K562 (cell line): ENCODE measurements around the gene PUM2. TPM values are rescaled to one million over a fixed set of nuclear protein-coding genes. Genes with fewer than 3 reads are reported as not detected.
A peak's percentile ranks its signal among the peaks of the same experiment; 100 is the strongest.

Experiments
- ATAC-seq: fragments of 200-7000 bp; cut with Tn5 transposase; 3 replicates; pipeline ENCODE4 v1.9.1; 2020; ENCODE audit warnings: moderate library complexity
- BruUV-seq: library from RNA; stranded (reverse); fragments of 400-500 nt; replicated peaks from 2 replicates; lab custom pipeline; 2021; lab: Mats Ljungman, UMichigan
- CTCF ChIA-PET: fragments of 300-600 bp; formaldehyde crosslinking; extraction: SDS; loops from one replicate; lab custom pipeline; 2021; ENCODE audit warnings: low intra/inter-chr PET ratio; lab: Yijun Ruan, JAX
- POLR2A ChIA-PET: fragments of 300-600, 350-650 bp; sonication (Branson Sonifier 250); formaldehyde crosslinking; extraction: SDS; loops from one replicate; lab custom pipeline; 2021; ENCODE audit warnings: antibody characterized with exemption, inconsistent platforms; lab: Yijun Ruan, JAX
- DNase-seq, 4 experiments: peaks; one replicate each; pipeline versions ENCODE4 v3.0.0 to v3.0.0-alpha.2; 2011 to 2018; ENCODE audit warnings: low spot score in 3 of 4, mixed read lengths in 3 of 4; ENCODE audit errors: extremely low read depth in 1 of 4
- FAIRE-seq: peaks from 2 replicates; lab custom pipeline; 2011; peaks lifted over from hg19 to GRCh38; lab: Jason Lieb, UNC
- H2AFZ ChIP-seq: 2 replicates; pipeline ENCODE4 v1.6.0; 2011; ENCODE audit warnings: low read depth, low read length, control low read depth, inconsistent platforms
- H3K27ac ChIP-seq: fragments of 200-600 bp; 3 replicates; pipeline ENCODE4 v1.8.0; 2011; ENCODE audit warnings: low read depth, mild to moderate bottlenecking, control low read depth, inconsistent platforms, low read length, moderate library complexity, mixed read lengths; ENCODE audit errors: extremely low read depth
- H3K27me3 ChIP-seq, 2 experiments: fragments of 300-600 bp in 1 of 2; 2 replicates in 1 of 2; 3 replicates in 1 of 2; pipeline versions ENCODE4 v1.6.0 to v1.8.0; 2011; ENCODE audit warnings: inconsistent platforms in 2 of 2, low read length in 2 of 2, mild to moderate bottlenecking in 1 of 2, mixed read lengths in 1 of 2, moderate library complexity in 1 of 2; ENCODE audit not compliant: control insufficient read depth in 2 of 2, insufficient read depth in 2 of 2
- H3K36me3 ChIP-seq: fragments of 300-600 bp; 3 replicates; pipeline ENCODE4 v1.8.0; 2011; ENCODE audit warnings: mild to moderate bottlenecking, low read length, inconsistent platforms; ENCODE audit not compliant: control insufficient read depth, insufficient read depth
- H3K4me1 ChIP-seq, 2 experiments: fragments of 200-600 bp in 1 of 2; replicated peaks in 1 of 2; 2 replicates in 1 of 2; 3 replicates in 1 of 2; pipeline versions ENCODE4 v1.5.1 to v1.8.0; 2011; ENCODE audit warnings: inconsistent platforms in 2 of 2, low read length in 2 of 2, mild to moderate bottlenecking in 1 of 2, mixed read lengths in 1 of 2, moderate library complexity in 1 of 2; ENCODE audit not compliant: control insufficient read depth in 2 of 2, insufficient read depth in 2 of 2
- H3K4me2 ChIP-seq: 2 replicates; pipeline ENCODE4 v1.6.1; 2011; ENCODE audit warnings: low read length, control low read depth, inconsistent platforms, mixed read lengths; ENCODE audit not compliant: insufficient read depth
- H3K4me3 ChIP-seq: fragments of 200-600 bp; sonication (generic), shearing (Covaris generic); 2 replicates; pipeline ENCODE4 v1.5.1; 2016; ENCODE audit warnings: control low read depth, inconsistent platforms
- H3K79me2 ChIP-seq: fragments of 200-600 bp; 3 replicates; pipeline ENCODE4 v1.8.0; 2011; ENCODE audit warnings: low read length, inconsistent platforms; ENCODE audit not compliant: control insufficient read depth, insufficient read depth
- H3K9ac ChIP-seq, 2 experiments: 2 replicates each; pipeline versions ENCODE4 v1.6.0 to v1.6.1; 2011; ENCODE audit warnings: low read depth in 2 of 2, low read length in 2 of 2, control low read depth in 1 of 2, inconsistent platforms in 1 of 2, mild to moderate bottlenecking in 1 of 2, mixed read lengths in 1 of 2; ENCODE audit not compliant: insufficient read depth in 1 of 2
- H3K9me1 ChIP-seq: one replicate; pipeline ENCODE4 v1.6.0; 2011; ENCODE audit warnings: inconsistent platforms, mild to moderate bottlenecking, low read length, moderate library complexity; ENCODE audit not compliant: control insufficient read depth, insufficient read depth
- H3K9me3 ChIP-seq: replicated peaks from 2 replicates; pipeline ENCODE4 v1.5.1; 2011; ENCODE audit warnings: low read depth, low read length, inconsistent platforms; ENCODE audit not compliant: control insufficient read depth, insufficient read depth
- H4K20me1 ChIP-seq: replicated peaks from 2 replicates; pipeline ENCODE4 v1.6.1; 2011; ENCODE audit warnings: low read length, inconsistent platforms, mixed read lengths; ENCODE audit not compliant: control insufficient read depth, insufficient read depth
- ATF1 ChIP-seq, 2 experiments: fragments of 450-650 bp in 1 of 2; IDR thresholded peaks; 2 replicates each; pipeline ENCODE4 v1.6.1; 2016; ENCODE audit warnings: missing compliant biosample characterization in 1 of 2, missing genetic modification characterization in 1 of 2
- BRCA1 ChIP-seq, 2 experiments: fragments of 450-650 bp in 1 of 2; sonication (generic) in 1 of 2; formaldehyde crosslinking in 1 of 2; IDR thresholded peaks; 2 replicates each; pipeline versions ENCODE4 v1.5.0 to v1.6.1; 2017 to 2020; ENCODE audit warnings: mild to moderate bottlenecking in 1 of 2, missing genetic modification reagents in 1 of 2
- CCAR2 ChIP-seq: fragments of 200-400 bp; formaldehyde crosslinking; IDR thresholded peaks from 2 replicates; pipeline ENCODE4 v1.6.1; 2017; ENCODE audit warnings: mild to moderate bottlenecking, low read depth, low read length
- ESRRA ChIP-seq: fragments of 450-650 bp; IDR thresholded peaks from 2 replicates; pipeline ENCODE4 v1.6.1; 2014; ENCODE audit warnings: low read depth, mild to moderate bottlenecking, moderate library complexity, borderline replicate concordance
- HDGF ChIP-seq: fragments of 450-650 bp; IDR thresholded peaks from 2 replicates; pipeline ENCODE4 v1.6.1; 2016
- NCOA4 ChIP-seq: fragments of 450-650 bp; IDR thresholded peaks from 2 replicates; pipeline ENCODE4 v1.6.1; 2018; ENCODE audit warnings: mild to moderate bottlenecking; ENCODE audit not compliant: partially characterized antibody
- NR2F6 ChIP-seq: fragments of 450-650 bp; formaldehyde crosslinking; IDR thresholded peaks from 2 replicates; pipeline ENCODE4 v1.4.0; 2020; ENCODE audit warnings: mild to moderate bottlenecking
- SMAD3 ChIP-seq: fragments of 450-650 bp; formaldehyde crosslinking; conservative IDR thresholded peaks from 2 replicates; pipeline ENCODE4 v1.4.0; 2020; ENCODE audit warnings: mild to moderate bottlenecking
- SREBF2 ChIP-seq: sonication (generic); formaldehyde crosslinking; IDR thresholded peaks from 2 replicates; pipeline ENCODE4 v1.4.0; 2020; ENCODE audit warnings: mild to moderate bottlenecking, missing genetic modification reagents
- ZFP36 ChIP-seq: fragments of 150-350 bp; IDR thresholded peaks from 2 replicates; pipeline ENCODE4 v1.6.1; 2018; ENCODE audit warnings: low read length, low read depth; ENCODE audit not compliant: partially characterized antibody
- WGBS: fragments of 100-300 bp; shearing (Covaris generic); methylation state at CpG from one replicate; pipeline ENCODE4 v1.1.6; 2016; ENCODE audit warnings: low coverage, mixed read lengths; ENCODE audit not compliant: insufficient coverage; ENCODE audit errors: missing lambda C conversion rate; 5-methylcytosine and 5-hydroxymethylcytosine counted together
- in situ Hi-C: fragments of 300-500 bp; cut with MboI; formaldehyde crosslinking; loops from 4 replicates; pipeline ENCODE4 v1.15.0; 2018; ENCODE audit warnings: inconsistent platforms, mixed read lengths
- intact Hi-C: fragments of 100-400 bp; cut with micrococcal nuclease; formaldehyde crosslinking; loops from 2 replicates; pipeline ENCODE4 v1.14.2; 2022
- polyA plus RNA-seq, 8 experiments: library from polyadenylated mRNA; depleted of rRNA in 4 of 8; stranded (reverse) in 5 of 8; unstranded in 3 of 8; fragments of >200 nt; fragmentation: Nextera tagmentation in 2 of 8; fragmentation: Illumina TruSeq in 1 of 8; extraction: Ambion mirVana in 2 of 8; extraction: Trizol in 1 of 8; gene quantifications; 2 replicates each; pipeline versions ENCODE4 v1.2.1 to v1.2.3, GENCODE V29; 2011 to 2014; ENCODE audit warnings: inconsistent platforms in 1 of 8, missing spikeins in 1 of 8
- total RNA-seq, 7 experiments: library from RNA; depleted of rRNA in 6 of 7; stranded (reverse); fragments of >200 nt in 6 of 7; fragmentation: Illumina TruSeq in 2 of 7; extraction: Trizol in 2 of 7; gene quantifications; 2 replicates each; pipeline versions ENCODE4 v1.2.1 to v1.2.3, GENCODE V29; 2011 to 2021; ENCODE audit warnings: low replicate concordance in 1 of 7
- TF ChIP-seq, protein P1 (sequence below): fragments of 200-800 bp; sonication (Bioruptor generic); IDR thresholded peaks from 2 replicates; pipeline ENCODE4 v1.6.1; 2017; ENCODE audit warnings: missing genetic modification characterization, missing compliant biosample characterization
- TF ChIP-seq, protein P2 (sequence below): IDR thresholded peaks from 2 replicates; pipeline ENCODE4 v1.6.1; 2014; ENCODE audit warnings: antibody characterized with exemption
- TF ChIP-seq, protein P3 (sequence below): fragments of 250-450 bp; sonication (Bioruptor Pico); IDR thresholded peaks from 2 replicates; pipeline ENCODE4 v1.5.0; 2021
- TF ChIP-seq, protein P4 (sequence below): fragments of 450-650 bp; IDR thresholded peaks from 2 replicates; pipeline ENCODE4 v1.6.1; 2018; ENCODE audit not compliant: partially characterized antibody

The PUM2 gene
- total and polyA plus RNA-seq, 9 of the 15 experiments (the other 6 are each of a cell fraction or from before 2014, with no cell fraction given): 13.4 to 61.9 (median 28.3) TPM

DNA sequence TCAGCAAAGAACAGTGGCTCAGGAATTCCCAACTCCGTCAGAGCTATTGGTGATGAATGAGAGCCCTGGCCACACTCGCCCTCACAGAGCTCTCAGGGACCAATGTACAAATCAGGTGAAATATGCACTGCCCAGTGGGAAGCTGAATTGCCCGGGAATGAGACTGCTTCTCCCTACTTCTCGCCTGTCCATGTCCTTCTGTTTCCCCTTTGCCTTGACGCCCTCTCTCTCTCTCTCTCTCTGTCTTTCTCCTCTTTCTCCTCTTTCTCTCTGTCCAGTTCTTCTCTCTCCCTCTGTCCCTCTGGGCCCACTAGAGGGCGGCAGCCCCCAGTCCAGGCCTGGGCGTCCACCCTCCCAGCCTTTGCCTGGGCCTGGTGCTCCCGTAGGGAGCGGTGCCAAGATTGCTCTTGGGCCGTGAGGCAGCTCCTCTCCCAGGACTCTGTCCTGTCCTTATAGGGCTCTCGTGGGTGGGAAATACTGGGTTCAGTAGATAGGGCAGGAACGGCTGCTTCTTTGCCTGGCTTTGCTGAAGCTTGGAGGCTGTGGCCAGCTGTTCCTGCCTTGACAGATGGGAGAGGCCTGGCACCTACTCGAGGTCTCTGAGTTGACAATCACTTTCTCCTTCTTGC is 28.4 kb upstream of the PUM2 start:
- WGBS: 3% methylated on average over 11 of the region's 13 CpGs
- Histone ChIP-seq H3K27me3 (peaks cover 0 to 10% of the 10 kb centered on the region in 2 experiments; a peak in 1 of 5 replicates), H2AFZ (peak overlapping the region; percentile 46), H3K9me3 (no peaks in the 10 kb centered on the region), H3K9me1 (no peaks in the 10 kb centered on the region), H3K4me3 (no peak overlapping the region), H3K9ac (no peak overlapping the region), H3K4me2 (peak overlapping the region; percentile 11; the same call in 1 of the 2 replicates), H3K4me1 (peaks cover 5 to 12% of the 10 kb centered on the region in 2 experiments; a peak in 2 of 5 replicates), H4K20me1 (no peaks in the 10 kb centered on the region; the same call in 1 of the 2 replicates), H3K36me3 (no peaks in the 10 kb centered on the region), H3K79me2 (no peaks in the 10 kb centered on the region), H3K27ac (no peak overlapping the region)
- ChIA-PET CTCF (interaction anchor here (1.3 kb wide), 1 partner anchor 257 kb away, joined by 3 read pairs; no protein-coding TSS in a partner anchor), POLR2A (interaction anchor here (0.6 to 1.9 kb wide), 4 partner anchors 8 to 263 kb away, joined by 3 to 5 read pairs (median 3); no protein-coding TSS in a partner anchor)
- intact Hi-C loops: no loop called here
- DNase-seq: peak; percentile 60 to 77 (median 66)
- in situ Hi-C loops: no loop called here
- BruUV-seq: no TSS peak
- peak; percentile 99 for ATAC-seq
- FAIRE-seq: peak; percentile 59
- no peak for TF ChIP-seq HDGF
- TF ChIP-seq, protein P1, sequence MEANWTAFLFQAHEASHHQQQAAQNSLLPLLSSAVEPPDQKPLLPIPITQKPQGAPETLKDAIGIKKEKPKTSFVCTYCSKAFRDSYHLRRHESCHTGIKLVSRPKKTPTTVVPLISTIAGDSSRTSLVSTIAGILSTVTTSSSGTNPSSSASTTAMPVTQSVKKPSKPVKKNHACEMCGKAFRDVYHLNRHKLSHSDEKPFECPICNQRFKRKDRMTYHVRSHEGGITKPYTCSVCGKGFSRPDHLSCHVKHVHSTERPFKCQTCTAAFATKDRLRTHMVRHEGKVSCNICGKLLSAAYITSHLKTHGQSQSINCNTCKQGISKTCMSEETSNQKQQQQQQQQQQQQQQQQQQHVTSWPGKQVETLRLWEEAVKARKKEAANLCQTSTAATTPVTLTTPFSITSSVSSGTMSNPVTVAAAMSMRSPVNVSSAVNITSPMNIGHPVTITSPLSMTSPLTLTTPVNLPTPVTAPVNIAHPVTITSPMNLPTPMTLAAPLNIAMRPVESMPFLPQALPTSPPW (CRISPR knock-in tag): peak; percentile 40; the same call in 1 of the 2 replicates
- TF ChIP-seq NR2F6: no peak
- TF ChIP-seq ESRRA: no peak
- TF ChIP-seq, protein P2, sequence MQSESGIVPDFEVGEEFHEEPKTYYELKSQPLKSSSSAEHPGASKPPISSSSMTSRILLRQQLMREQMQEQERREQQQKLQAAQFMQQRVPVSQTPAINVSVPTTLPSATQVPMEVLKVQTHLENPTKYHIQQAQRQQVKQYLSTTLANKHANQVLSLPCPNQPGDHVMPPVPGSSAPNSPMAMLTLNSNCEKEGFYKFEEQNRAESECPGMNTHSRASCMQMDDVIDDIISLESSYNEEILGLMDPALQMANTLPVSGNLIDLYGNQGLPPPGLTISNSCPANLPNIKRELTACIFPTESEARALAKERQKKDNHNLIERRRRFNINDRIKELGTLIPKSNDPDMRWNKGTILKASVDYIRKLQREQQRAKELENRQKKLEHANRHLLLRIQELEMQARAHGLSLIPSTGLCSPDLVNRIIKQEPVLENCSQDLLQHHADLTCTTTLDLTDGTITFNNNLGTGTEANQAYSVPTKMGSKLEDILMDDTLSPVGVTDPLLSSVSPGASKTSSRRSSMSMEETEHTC: no peak
- TF ChIP-seq ATF1 (CRISPR knock-in tag; IDR thresholded peaks at IDR 0.05): no peak
- 0 out of 2 replicates have a peak, but pooled peaks have one; percentile 21 for TF ChIP-seq ATF1 (tag; IDR thresholded peaks at IDR 0.05)
- TF ChIP-seq ZFP36: no peak
- TF ChIP-seq, protein P3, sequence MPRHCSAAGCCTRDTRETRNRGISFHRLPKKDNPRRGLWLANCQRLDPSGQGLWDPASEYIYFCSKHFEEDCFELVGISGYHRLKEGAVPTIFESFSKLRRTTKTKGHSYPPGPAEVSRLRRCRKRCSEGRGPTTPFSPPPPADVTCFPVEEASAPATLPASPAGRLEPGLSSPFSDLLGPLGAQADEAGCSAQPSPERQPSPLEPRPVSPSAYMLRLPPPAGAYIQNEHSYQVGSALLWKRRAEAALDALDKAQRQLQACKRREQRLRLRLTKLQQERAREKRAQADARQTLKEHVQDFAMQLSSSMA: no peak
- TF ChIP-seq, protein P4, sequence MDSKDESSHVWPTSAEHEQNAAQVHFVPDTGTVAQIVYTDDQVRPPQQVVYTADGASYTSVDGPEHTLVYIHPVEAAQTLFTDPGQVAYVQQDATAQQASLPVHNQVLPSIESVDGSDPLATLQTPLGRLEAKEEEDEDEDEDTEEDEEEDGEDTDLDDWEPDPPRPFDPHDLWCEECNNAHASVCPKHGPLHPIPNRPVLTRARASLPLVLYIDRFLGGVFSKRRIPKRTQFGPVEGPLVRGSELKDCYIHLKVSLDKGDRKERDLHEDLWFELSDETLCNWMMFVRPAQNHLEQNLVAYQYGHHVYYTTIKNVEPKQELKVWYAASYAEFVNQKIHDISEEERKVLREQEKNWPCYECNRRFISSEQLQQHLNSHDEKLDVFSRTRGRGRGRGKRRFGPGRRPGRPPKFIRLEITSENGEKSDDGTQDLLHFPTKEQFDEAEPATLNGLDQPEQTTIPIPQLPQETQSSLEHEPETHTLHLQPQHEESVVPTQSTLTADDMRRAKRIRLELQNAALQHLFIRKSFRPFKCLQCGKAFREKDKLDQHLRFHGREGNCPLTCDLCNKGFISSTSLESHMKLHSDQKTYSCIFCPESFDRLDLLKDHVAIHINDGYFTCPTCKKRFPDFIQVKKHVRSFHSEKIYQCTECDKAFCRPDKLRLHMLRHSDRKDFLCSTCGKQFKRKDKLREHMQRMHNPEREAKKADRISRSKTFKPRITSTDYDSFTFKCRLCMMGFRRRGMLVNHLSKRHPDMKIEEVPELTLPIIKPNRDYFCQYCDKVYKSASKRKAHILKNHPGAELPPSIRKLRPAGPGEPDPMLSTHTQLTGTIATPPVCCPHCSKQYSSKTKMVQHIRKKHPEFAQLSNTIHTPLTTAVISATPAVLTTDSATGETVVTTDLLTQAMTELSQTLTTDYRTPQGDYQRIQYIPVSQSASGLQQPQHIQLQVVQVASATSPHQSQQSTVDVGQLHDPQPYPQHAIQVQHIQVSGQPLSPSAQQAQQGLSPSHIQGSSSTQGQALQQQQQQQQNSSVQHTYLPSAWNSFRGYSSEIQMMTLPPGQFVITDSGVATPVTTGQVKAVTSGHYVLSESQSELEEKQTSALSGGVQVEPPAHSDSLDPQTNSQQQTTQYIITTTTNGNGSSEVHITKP: no peak
- no peak for TF ChIP-seq NCOA4
- no peak for TF ChIP-seq SREBF2 (CRISPR knock-in tag)
- TF ChIP-seq BRCA1 (IDR thresholded peaks at IDR 0.05): no peak
- TF ChIP-seq BRCA1 (CRISPR knock-in tag; IDR thresholded peaks at IDR 0.05): no peak
- no peak for TF ChIP-seq SMAD3
- TF ChIP-seq CCAR2: no peak
